Astrocyte (in vitro differentiated cells and primary cell): ENCODE measurements around the gene PFDN5. TPM values are rescaled to one million over a fixed set of nuclear protein-coding genes. Genes with fewer than 3 reads are reported as not detected.

Experiments
- DNase-seq: peaks from one replicate; pipeline ENCODE4 v3.0.0-alpha.2; 2010; ENCODE audit warnings: low read depth
- FAIRE-seq: peaks from 2 replicates; lab custom pipeline; 2011; peaks lifted over from hg19 to GRCh38; lab: Jason Lieb, UNC
- H2AFZ ChIP-seq: 2 replicates; pipeline ENCODE4 v1.6.0; 2012; ENCODE audit warnings: low read depth, low read length, inconsistent platforms
- H3K27ac ChIP-seq: 2 replicates; pipeline ENCODE4 v1.5.1; 2011; ENCODE audit warnings: low read depth, low read length, inconsistent platforms
- H3K27me3 ChIP-seq: 2 replicates; pipeline ENCODE4 v1.6.0; 2011; ENCODE audit warnings: low read length, inconsistent platforms; ENCODE audit not compliant: insufficient read depth
- H3K36me3 ChIP-seq: 2 replicates; pipeline ENCODE4 v1.5.1; 2011; ENCODE audit warnings: low read length, inconsistent platforms; ENCODE audit not compliant: insufficient read depth
- H3K4me1 ChIP-seq: 2 replicates; pipeline ENCODE4 v1.5.1; 2011; ENCODE audit warnings: low read length, inconsistent platforms; ENCODE audit not compliant: insufficient read depth
- H3K4me2 ChIP-seq: 2 replicates; pipeline ENCODE4 v1.6.0; 2012; ENCODE audit warnings: low read length, inconsistent platforms
- H3K4me3 ChIP-seq: 2 replicates; pipeline ENCODE4 v1.5.1; 2011; ENCODE audit warnings: low read depth, mild to moderate bottlenecking, low read length, inconsistent platforms; ENCODE audit not compliant: insufficient read depth
- H3K79me2 ChIP-seq: 2 replicates; pipeline ENCODE4 v1.6.0; 2012; ENCODE audit warnings: mild to moderate bottlenecking, low read length, inconsistent platforms; ENCODE audit not compliant: insufficient read depth
- H3K9ac ChIP-seq: 2 replicates; pipeline ENCODE4 v1.6.0; 2012; ENCODE audit warnings: mild to moderate bottlenecking, low read length, inconsistent platforms
- H3K9me3 ChIP-seq: 2 replicates; pipeline ENCODE4 v1.5.1; 2012; ENCODE audit warnings: low read depth, mild to moderate bottlenecking, low read length, inconsistent platforms; ENCODE audit not compliant: insufficient read depth
- H4K20me1 ChIP-seq: 2 replicates; pipeline ENCODE4 v1.6.0; 2012; ENCODE audit warnings: low read length, inconsistent platforms; ENCODE audit not compliant: insufficient read depth
- H3K27ac Mint-ChIP-seq: one replicate; pipeline ENCODE4 v1.8.0; 2021; ENCODE audit warnings: mild to moderate bottlenecking, mixed read lengths; ENCODE audit not compliant: unreplicated experiment
- H3K27me3 Mint-ChIP-seq: one replicate; pipeline ENCODE4 v1.8.0; 2021; ENCODE audit warnings: low read depth, mixed read lengths; ENCODE audit not compliant: unreplicated experiment
- H3K36me3 Mint-ChIP-seq: one replicate; pipeline ENCODE4 v1.8.0; 2021; ENCODE audit warnings: low read depth, mixed read lengths; ENCODE audit not compliant: unreplicated experiment
- H3K4me1 Mint-ChIP-seq: one replicate; pipeline ENCODE4 v1.8.0; 2021; ENCODE audit warnings: low read depth, mixed read lengths; ENCODE audit not compliant: unreplicated experiment
- H3K4me3 Mint-ChIP-seq: one replicate; pipeline ENCODE4 v1.8.0; 2021; ENCODE audit warnings: mild to moderate bottlenecking, moderate library complexity, mixed read lengths; ENCODE audit not compliant: unreplicated experiment
- H3K9me3 Mint-ChIP-seq: one replicate; pipeline ENCODE4 v1.8.0; 2021; ENCODE audit warnings: mild to moderate bottlenecking, mixed read lengths; ENCODE audit not compliant: unreplicated experiment
- EZH2 ChIP-seq: IDR thresholded peaks from 2 replicates; pipeline ENCODE4 v1.6.1; 2012; ENCODE audit warnings: mild to moderate bottlenecking, low read length, inconsistent platforms; ENCODE audit not compliant: insufficient read depth
- total RNA-seq: library from RNA; stranded (reverse); gene quantifications from 2 replicates; pipeline ENCODE4 v1.2.1, GENCODE V29; 2021
- TF ChIP-seq, protein P1 (sequence below): IDR thresholded peaks from 2 replicates; pipeline ENCODE4 v1.5.1; 2011; ENCODE audit warnings: low read depth, mild to moderate bottlenecking, inconsistent platforms, low read length, moderate library complexity; ENCODE audit not compliant: insufficient read depth

Gene PFDN5
- total RNA-seq, 1 donor from 2014 or later: 281 TPM

- TF ChIP-seq, protein P1, sequence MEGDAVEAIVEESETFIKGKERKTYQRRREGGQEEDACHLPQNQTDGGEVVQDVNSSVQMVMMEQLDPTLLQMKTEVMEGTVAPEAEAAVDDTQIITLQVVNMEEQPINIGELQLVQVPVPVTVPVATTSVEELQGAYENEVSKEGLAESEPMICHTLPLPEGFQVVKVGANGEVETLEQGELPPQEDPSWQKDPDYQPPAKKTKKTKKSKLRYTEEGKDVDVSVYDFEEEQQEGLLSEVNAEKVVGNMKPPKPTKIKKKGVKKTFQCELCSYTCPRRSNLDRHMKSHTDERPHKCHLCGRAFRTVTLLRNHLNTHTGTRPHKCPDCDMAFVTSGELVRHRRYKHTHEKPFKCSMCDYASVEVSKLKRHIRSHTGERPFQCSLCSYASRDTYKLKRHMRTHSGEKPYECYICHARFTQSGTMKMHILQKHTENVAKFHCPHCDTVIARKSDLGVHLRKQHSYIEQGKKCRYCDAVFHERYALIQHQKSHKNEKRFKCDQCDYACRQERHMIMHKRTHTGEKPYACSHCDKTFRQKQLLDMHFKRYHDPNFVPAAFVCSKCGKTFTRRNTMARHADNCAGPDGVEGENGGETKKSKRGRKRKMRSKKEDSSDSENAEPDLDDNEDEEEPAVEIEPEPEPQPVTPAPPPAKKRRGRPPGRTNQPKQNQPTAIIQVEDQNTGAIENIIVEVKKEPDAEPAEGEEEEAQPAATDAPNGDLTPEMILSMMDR: no peak
- TF ChIP-seq EZH2: no peak
- H3K27me3 ChIP-seq: peaks cover 24% of the 10 kb centered on the region
- H3K4me2 ChIP-seq: no peak overlapping the region
- no peak overlapping the region for H3K4me3 ChIP-seq
- H2AFZ ChIP-seq: no peak overlapping the region
- no peaks in the 10 kb centered on the region for H4K20me1 ChIP-seq
- Mint-ChIP-seq H3K27ac (no peak overlapping the region), H3K36me3 (no peaks in the 10 kb centered on the region), H3K4me3 (no peak overlapping the region), H3K27me3 (peaks cover 67% of the 10 kb centered on the region), H3K9me3 (no peaks in the 10 kb centered on the region), H3K4me1 (peaks cover 4% of the 10 kb centered on the region)
- no peak overlapping the region for H3K27ac ChIP-seq
- H3K9ac ChIP-seq: no peak overlapping the region
- no peaks in the 10 kb centered on the region for H3K36me3 ChIP-seq
- no peaks in the 10 kb centered on the region for H3K4me1 ChIP-seq
- FAIRE-seq (no peak), DNase-seq (no peak)
- H3K79me2 ChIP-seq: no peaks in the 10 kb centered on the region
- H3K9me3 ChIP-seq: no peaks in the 10 kb centered on the region
Observed at GRCh38 chr12:53333289-53333688, 37.9 kb downstream of the PFDN5 start.

GRCh38 chr12:53333845-53334244 lies 38.5 kb downstream of the PFDN5 start:
- H3K4me3 ChIP-seq: no peak overlapping the region
- peaks cover 28% of the 10 kb centered on the region for H3K27me3 ChIP-seq
- H3K79me2 ChIP-seq: no peaks in the 10 kb centered on the region
- H2AFZ ChIP-seq: no peak overlapping the region
- no peak for TF ChIP-seq EZH2
- TF ChIP-seq, protein P1: no peak
- H3K4me1 Mint-ChIP-seq: peaks cover 6% of the 10 kb centered on the region
- H3K27ac Mint-ChIP-seq: no peak overlapping the region
- no peak for FAIRE-seq
- H3K4me1 ChIP-seq: no peaks in the 10 kb centered on the region
- no peaks in the 10 kb centered on the region for H4K20me1 ChIP-seq
- H3K4me2 ChIP-seq: no peak overlapping the region
- no peak overlapping the region for H3K4me3 Mint-ChIP-seq
- H3K9me3 Mint-ChIP-seq: no peaks in the 10 kb centered on the region
- no peak overlapping the region for H3K9ac ChIP-seq
- H3K36me3 Mint-ChIP-seq: no peaks in the 10 kb centered on the region
- H3K36me3 ChIP-seq: no peaks in the 10 kb centered on the region
- no peak for DNase-seq
- no peak overlapping the region for H3K27ac ChIP-seq
- no peaks in the 10 kb centered on the region for H3K9me3 ChIP-seq
- H3K27me3 Mint-ChIP-seq: peaks cover 69% of the 10 kb centered on the region

- FAIRE-seq (no peak), DNase-seq (no peak)
- Histone ChIP-seq H3K4me2 (no peak overlapping the region), H3K4me3 (no peak overlapping the region), H3K9ac (no peak overlapping the region), H2AFZ (no peak overlapping the region), H3K27me3 (peaks cover 29% of the 10 kb centered on the region), H3K4me1 (no peaks in the 10 kb centered on the region), H3K27ac (no peak overlapping the region), H3K36me3 (no peaks in the 10 kb centered on the region), H4K20me1 (no peaks in the 10 kb centered on the region), H3K9me3 (no peaks in the 10 kb centered on the region), H3K79me2 (no peaks in the 10 kb centered on the region)
- TF ChIP-seq, protein P1: no peak
- no peak for TF ChIP-seq EZH2
- peaks cover 2% of the 10 kb centered on the region for H3K9me3 Mint-ChIP-seq
- H3K4me3 Mint-ChIP-seq: no peak overlapping the region
- H3K27ac Mint-ChIP-seq: no peak overlapping the region
- peaks cover 6% of the 10 kb centered on the region for H3K4me1 Mint-ChIP-seq
- no peaks in the 10 kb centered on the region for H3K36me3 Mint-ChIP-seq
- peaks cover 65% of the 10 kb centered on the region for H3K27me3 Mint-ChIP-seq
Observed at GRCh38 chr12:53334822-53335221, 39.5 kb downstream of the PFDN5 start.
